ENCODE data around the gene ADGRF4. TPM values are rescaled to one million over a fixed set of nuclear protein-coding genes. Genes with fewer than 3 reads are reported as not detected.

ADGRF4 gene
- total and polyA plus RNA-seq, 9 of the 15 experiments (the other 6 are each of a cell fraction or from before 2014, with no cell fraction given), result not detected

- DNase-seq (ENCODE audit: extremely low read depth in 1 of 4, low spot score in 3 of 4) (no peak), FAIRE-seq (no peak), ATAC-seq (no peak)
- TF ChIP-seq HMG20A (CRISPR knock-in tag; conservative IDR thresholded peaks at IDR 0.05) (no peak), SP1 (CRISPR knock-in tag; IDR thresholded peaks at IDR 0.05) (no peak), MEF2D (tag; conservative IDR thresholded peaks at IDR 0.05; ENCODE audit: low read depth) (no peak), GTF3C2 (IDR thresholded peaks at IDR 0.05; ENCODE audit: borderline replicate concordance, extremely low read depth, insufficient read length) (no peak), EHMT2 (IDR thresholded peaks at IDR 0.05) (no peak), CCNT2 (IDR thresholded peaks at IDR 0.05; ENCODE audit: borderline replicate concordance, extremely low read depth, insufficient read length, low read depth, low read length) (no peak), FOSL1 (tag; conservative IDR thresholded peaks at IDR 0.05) (no peak), SRF (CRISPR knock-in tag; IDR thresholded peaks at IDR 0.05) (no peak), BCOR (IDR thresholded peaks at IDR 0.05) (no peak), HNRNPK (IDR thresholded peaks at IDR 0.05; ENCODE audit: low read depth, low read length, poor library complexity, severe bottlenecking) (no peak), TCF7L2 (IDR thresholded peaks at IDR 0.05; ENCODE audit: low read depth, low read length) (no peak)
- POLR2A ChIA-PET, result no interaction called here
- BruUV-seq (replicated peaks), result no TSS peak
- H3K27me3 ChIP-seq (ENCODE audit: control insufficient read depth in 2 of 2, insufficient read depth in 2 of 2, low read length in 2 of 2), result peaks cover 0 to 2% of the 10 kb centered on the region in 2 experiments; a peak in 2 of 5 replicates
- no peak overlapping the region for H3K27ac ChIP-seq (ENCODE audit: extremely low read depth, low read depth, low read length)
- WGBS (ENCODE audit: insufficient coverage, low coverage, missing lambda C conversion rate), result 0% methylated on average over 2 of the region's 2 CpGs
- H3K4me3 ChIP-seq, result no peak overlapping the region
- no peak overlapping the region for H3K4me2 ChIP-seq (ENCODE audit: insufficient read depth, low read length)
- intact Hi-C loops (cut with micrococcal nuclease), result no loop called here
- H3K9ac ChIP-seq (ENCODE audit: insufficient read depth in 1 of 2, low read depth in 2 of 2, low read length in 2 of 2), result no peak overlapping the region
- no peaks in the 10 kb centered on the region for H3K36me3 ChIP-seq (ENCODE audit: control insufficient read depth, insufficient read depth, low read length)
- H2AFZ ChIP-seq (ENCODE audit: low read depth, low read length), result no peak overlapping the region
- H3K9me3 ChIP-seq (replicated peaks; ENCODE audit: control insufficient read depth, insufficient read depth, low read depth, low read length), result no peaks in the 10 kb centered on the region
- no peaks in the 10 kb centered on the region for H3K79me2 ChIP-seq (ENCODE audit: control insufficient read depth, insufficient read depth, low read length)
- H3K9me1 ChIP-seq (ENCODE audit: control insufficient read depth, insufficient read depth, low read length), result no peaks in the 10 kb centered on the region
- CTCF ChIA-PET (ENCODE audit: low intra/inter-chr PET ratio), result interaction anchor here (0.6 kb wide), 1 partner anchor 158 kb away, joined by 3 read pairs; no protein-coding TSS in a partner anchor
- no peaks in the 10 kb centered on the region for H4K20me1 ChIP-seq (replicated peaks; ENCODE audit: control insufficient read depth, insufficient read depth, low read length)
- in situ Hi-C loops (cut with MboI), result no loop called here
- no peaks in the 10 kb centered on the region for H3K4me1 ChIP-seq (replicated peaks in 1 of 2; ENCODE audit: control insufficient read depth in 2 of 2, insufficient read depth in 2 of 2, low read length in 2 of 2)
Observed at GRCh38 chr6:47690791-47691190, 7.6 kb upstream of the ADGRF4 start.

Measured in K562 (cell line).